ENCODE results near the gene ERO1A. TPM values are rescaled to one million over a fixed set of nuclear protein-coding genes. Genes with fewer than 3 reads are reported as not detected.

Gene ERO1A
- total RNA-seq, 1 experiment from 2014 or later, result 44.6 TPM

GRCh38 chr14:52649511-52649910 lies 45.8 kb downstream of the ERO1A start:
- TF ChIP-seq ZNF532 (CRISPR knock-in tag; IDR thresholded peaks at IDR 0.05; ENCODE audit: borderline replicate concordance) (no peak), FOXK1 (CRISPR knock-in tag; IDR thresholded peaks at IDR 0.05) (no peak), SP1 (CRISPR knock-in tag; conservative IDR thresholded peaks at IDR 0.05) (no peak), GRHL2 (CRISPR knock-in tag; IDR thresholded peaks at IDR 0.05; ENCODE audit: insufficient replicate concordance, severe bottlenecking) (no peak), ZNF232 (CRISPR knock-in tag; IDR thresholded peaks at IDR 0.05) (no peak), FOXP1 (CRISPR knock-in tag; IDR thresholded peaks at IDR 0.05; ENCODE audit: borderline replicate concordance) (no peak), IRF1 (CRISPR knock-in tag; IDR thresholded peaks at IDR 0.05) (no peak), NR3C1 (CRISPR knock-in tag; conservative IDR thresholded peaks at IDR 0.05; ENCODE audit: low read depth) (no peak), ERG (CRISPR knock-in tag; IDR thresholded peaks at IDR 0.05) (no peak), ATF3 (CRISPR knock-in tag; conservative IDR thresholded peaks at IDR 0.05) (no peak), NR1H2 (CRISPR knock-in tag; IDR thresholded peaks at IDR 0.05) (no peak), ZNF396 (CRISPR knock-in tag; IDR thresholded peaks at IDR 0.05; ENCODE audit: borderline replicate concordance) (no peak), ZNF512 (CRISPR knock-in tag; IDR thresholded peaks at IDR 0.05; ENCODE audit: borderline replicate concordance) (no peak), E2F5 (CRISPR knock-in tag; IDR thresholded peaks at IDR 0.05) (no peak), ZNF219 (CRISPR knock-in tag; IDR thresholded peaks at IDR 0.05; ENCODE audit: borderline replicate concordance) (no peak), ETV6 (CRISPR knock-in tag; IDR thresholded peaks at IDR 0.05) (no peak), CREM (CRISPR knock-in tag; IDR thresholded peaks at IDR 0.05) (no peak), HMGXB4 (CRISPR knock-in tag; IDR thresholded peaks at IDR 0.05) (no peak), ZBTB43 (CRISPR knock-in tag; IDR thresholded peaks at IDR 0.05) (no peak), ZNF121 (CRISPR knock-in tag; IDR thresholded peaks at IDR 0.05) (no peak)
- CTCF ChIA-PET, result no interaction called here

More at GRCh38 chr14:52649511-52649910, 45.8 kb downstream of the ERO1A start:
- Mint-ChIP-seq H3K4me1 (no peaks in the 10 kb centered on the region), H3K9me3 (no peaks in the 10 kb centered on the region), H3K27me3 (ENCODE audit: low read depth) (no peaks in the 10 kb centered on the region), H3K36me3 (peaks cover 19% of the 10 kb centered on the region), H3K27ac (0 out of 2 replicates have a peak overlapping the region, but pooled peaks have one; percentile 22), H3K4me3 (no peak overlapping the region)
- ATAC-seq (no peak), DNase-seq (ENCODE audit: low spot score) (no peak)
- POLR2A ChIA-PET, result no interaction called here
